Skin of body (tissue), 3 donors: Measurements from ENCODE around the gene RDH5. TPM values are rescaled to one million over a fixed set of nuclear protein-coding genes. Genes with fewer than 3 reads are reported as not detected.
A peak's percentile ranks its signal among the peaks of the same experiment; 100 is the strongest.
"Not testable (repeated sequence)": the region's sequence is repeated elsewhere in the genome, so short reads cannot be mapped to it uniquely, and the experiment has no call there.

ENCODE experiments used
- DNase-seq: peaks from one replicate; lab custom pipeline; 2025; lab: John Stamatoyannopoulos, UW
- small RNA-seq: library from RNA; depleted of rRNA; stranded (forward); fragments of <200 nt; gene quantifications from one replicate; pipeline ENCODE3, GENCODE V24; 2014; ENCODE audit warnings: low replicate concordance
- total RNA-seq: library from RNA; depleted of rRNA; stranded (reverse); fragments of >200 nt; gene quantifications from one replicate; pipeline ENCODE4 v1.2.3, GENCODE V29; 2014

RDH5 gene
- total RNA-seq, 1 donor from 2014 or later: 11.7 TPM

DNA sequence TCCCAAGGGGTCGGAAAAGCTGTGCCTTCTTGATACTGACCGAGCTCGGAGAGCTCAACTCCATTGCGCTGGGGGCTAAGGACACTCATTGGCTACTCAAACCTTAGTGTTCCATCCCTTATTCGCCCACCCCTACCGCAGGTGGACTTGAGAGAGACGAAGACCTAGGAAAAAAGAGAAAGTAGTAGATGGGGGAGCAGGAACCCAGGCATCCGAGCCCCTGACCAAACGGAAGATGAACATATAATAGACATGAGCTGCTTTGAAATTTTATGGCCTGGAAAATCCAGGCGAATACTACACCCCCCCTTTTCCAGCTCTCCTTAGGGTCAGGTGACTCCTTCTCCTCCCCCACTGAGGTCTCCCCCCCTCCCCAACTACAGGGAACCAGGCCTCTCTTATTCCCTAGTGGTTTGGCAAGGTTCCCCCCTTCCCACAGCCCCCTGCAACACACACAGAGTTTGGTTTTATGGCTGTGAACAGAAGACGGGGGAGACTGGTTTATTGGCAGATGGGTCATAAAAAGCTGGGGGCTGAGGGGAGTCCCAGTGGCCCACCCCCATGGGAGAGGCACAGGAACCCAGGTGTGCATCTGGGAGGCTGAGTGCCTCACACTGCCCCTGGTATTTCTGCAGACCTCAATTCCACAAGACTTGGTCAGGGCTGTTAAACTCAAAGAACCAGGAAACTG lies 24.3 kb downstream of the RDH5 start:
- DNase-seq: no peak

DNA sequence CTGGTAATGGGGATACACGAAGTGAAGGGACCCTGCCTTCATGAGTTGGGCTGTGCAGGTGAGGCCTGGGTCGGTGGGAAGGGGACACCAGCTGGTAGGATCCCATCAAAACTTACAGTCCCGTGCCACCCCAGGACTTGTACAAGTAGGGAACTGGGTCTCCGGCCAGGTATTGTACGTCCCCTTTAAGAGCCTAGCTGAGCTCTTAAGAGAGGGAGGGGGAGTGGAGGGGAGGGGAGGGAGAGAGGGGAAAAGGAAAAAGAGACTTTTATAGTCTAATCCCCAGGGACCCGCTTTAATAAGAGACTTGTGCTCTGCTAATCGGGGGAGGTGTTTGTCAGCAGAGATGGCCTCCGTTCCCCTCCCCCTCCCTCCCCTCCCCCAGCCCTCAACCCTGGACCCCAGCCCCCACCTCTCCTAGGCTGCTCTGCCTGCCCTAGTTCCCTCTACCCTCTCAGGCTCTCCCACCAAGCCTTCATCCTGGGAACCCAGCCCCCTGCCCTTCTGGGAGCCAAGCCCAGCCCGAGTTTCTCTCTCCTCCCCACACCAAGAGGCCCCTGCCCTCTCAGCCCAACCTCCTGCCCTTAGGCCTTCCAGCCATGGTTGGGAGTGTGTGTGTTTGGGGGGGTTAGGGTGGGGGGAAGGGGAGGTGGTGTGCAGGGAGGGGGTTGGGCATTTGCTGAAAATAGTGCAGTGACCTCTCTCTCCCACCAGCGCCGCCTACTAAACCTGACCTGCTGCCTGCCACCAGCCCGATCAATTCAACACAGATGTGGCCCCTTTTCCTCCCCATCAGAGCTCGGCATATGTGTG lies 25.4 kb downstream of the RDH5 start:
- peak; percentile 67 for DNase-seq

DNA sequence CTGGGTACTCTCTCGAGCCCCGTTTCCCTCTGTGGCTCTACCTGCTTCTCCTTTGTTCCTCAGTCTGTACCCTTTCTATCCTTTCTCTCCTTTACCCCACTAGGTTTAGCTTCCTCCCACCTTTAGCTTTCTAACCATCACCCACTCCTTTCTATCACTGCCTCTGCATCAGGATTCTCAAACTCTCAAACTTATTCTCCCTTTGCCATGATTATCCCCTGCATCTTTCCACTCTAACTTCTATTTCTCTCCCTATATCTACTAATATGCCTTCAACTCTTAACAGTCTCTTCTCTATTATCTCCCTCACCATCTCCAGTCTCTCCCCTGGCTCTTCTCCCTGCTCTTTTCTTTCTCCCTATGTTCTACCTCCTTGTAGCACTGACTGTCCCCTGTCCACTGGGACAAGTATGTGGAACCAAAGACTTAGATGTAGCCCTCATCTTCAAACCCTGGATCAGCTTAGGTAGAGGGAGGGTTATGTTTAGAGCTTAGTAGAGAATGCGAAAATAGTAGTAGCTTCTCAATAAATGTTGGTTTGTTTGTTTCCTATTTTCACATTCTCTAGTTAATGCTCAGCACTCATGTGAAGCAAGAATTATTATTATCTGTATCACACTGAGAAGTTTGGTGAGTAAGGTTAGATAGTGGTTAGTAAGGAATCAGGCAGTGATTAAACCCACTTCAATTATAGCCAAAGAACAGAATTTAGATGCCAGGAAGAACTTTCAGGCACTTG lies 26.1 kb downstream of the RDH5 start:
- DNase-seq: no peak

- DNase-seq: no peak
Observed at GRCh38 chr12:55746913-55747231, 26.7 kb downstream of the RDH5 start.

- no peak for DNase-seq
Observed at GRCh38 chr12:55748230-55748993, 28.2 kb downstream of the RDH5 start.

DNA sequence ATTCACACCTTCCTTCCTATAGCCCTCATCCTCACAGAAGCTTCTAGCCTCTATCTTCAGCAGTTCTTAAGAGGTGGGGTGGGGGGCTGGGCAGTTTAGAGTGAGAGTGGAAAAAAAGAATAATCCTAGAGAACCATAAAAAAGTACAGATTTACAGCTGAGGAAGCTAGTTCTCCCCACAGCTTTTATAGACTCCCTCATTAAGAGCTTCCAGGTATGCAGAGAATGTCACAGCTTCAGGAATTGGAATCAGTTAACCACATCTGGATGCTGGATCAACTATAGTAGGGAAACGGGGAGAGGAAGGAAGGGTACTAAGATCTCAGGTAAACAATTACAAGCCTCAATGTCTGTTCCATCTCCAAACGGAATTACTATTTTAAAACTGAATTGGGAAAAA lies 35.1 kb downstream of the RDH5 start:
- DNase-seq: no peak

DNA sequence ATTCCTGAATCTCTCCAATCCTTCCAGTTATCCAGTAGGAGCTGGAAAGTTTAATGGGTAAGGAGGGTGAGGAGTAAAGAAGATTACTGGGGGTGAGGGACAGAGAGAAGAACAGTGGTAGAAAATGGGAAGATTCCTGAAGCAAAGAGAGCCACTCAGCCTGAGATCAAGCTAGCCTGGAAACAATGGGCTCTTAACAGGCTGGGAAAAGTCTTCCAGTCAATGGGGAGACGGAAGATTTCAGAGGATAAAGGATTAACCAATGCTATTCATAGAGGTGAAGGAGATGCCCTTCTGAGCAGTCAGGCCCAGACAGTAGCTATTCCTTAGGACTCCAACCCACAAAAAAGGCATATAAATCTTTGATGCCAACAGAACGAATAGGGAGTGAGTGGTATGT lies 37.5 kb downstream of the RDH5 start:
- no peak for DNase-seq

GRCh38 chr12:55758575-55758974 lies 38.4 kb downstream of the RDH5 start:
- DNase-seq: not testable (repeated sequence)

DNA sequence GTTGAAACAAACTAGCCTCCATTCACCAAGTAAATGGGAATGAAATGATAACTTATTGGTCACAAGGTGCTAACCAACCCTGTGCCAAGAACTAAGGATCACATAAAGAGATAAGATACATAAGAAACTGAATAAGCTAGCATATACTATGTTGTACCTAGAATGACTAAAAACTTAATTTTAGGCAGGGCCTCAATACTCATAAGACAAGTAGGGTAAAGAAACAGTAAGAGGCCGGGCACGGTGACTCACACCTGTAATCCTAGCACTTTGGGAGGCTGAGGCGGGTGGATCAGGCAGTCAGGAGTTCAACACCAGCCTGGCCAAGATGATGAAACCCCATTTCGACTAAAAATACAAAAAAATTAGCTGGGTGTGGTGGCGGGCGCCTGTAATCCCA lies 40.5 kb downstream of the RDH5 start:
- DNase-seq: no peak

- no peak for DNase-seq
Observed at GRCh38 chr12:55762646-55763045, 42.5 kb downstream of the RDH5 start.

DNA sequence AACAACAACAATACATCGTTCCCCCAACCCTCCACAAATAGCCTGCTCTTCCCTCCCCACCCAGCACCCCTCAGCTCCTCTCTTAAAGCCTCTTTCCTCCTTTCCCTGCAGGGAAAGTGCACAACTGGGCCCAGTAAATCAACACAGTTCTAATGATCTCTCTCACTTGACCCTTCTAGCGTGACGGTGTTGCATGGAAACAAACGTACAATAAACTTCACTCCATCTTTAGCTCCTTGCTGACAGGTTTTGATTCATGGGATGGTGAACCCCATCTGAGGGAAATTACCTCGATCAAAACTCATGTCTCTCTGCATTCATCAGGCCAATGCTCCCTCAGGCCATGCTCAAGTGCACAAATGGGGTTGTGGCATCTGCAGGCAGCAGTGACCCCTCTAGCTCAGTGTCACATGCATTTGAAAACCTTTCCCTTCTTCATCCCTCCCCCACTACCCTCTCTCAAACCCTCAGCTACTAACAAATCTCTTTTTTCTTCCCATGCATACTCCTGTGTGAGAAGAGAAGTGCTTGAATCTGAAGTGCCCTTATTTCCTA lies 45.6 kb downstream of the RDH5 start:
- DNase-seq: no peak

GRCh38 chr12:55767156-55767555 lies 47.0 kb downstream of the RDH5 start:
- DNase-seq: no peak

- DNase-seq: no peak
Observed at GRCh38 chr12:55771736-55772135, 51.5 kb downstream of the RDH5 start.

Small RNA genes lying within 50 kb of the gene (small RNA-seq; reads per million reads assigned to genes)
- gene AC009779.1 (not detected), gene RF00017 (not detected)

Other genes starting within 250 kb of the RDH5 start
- not detected for gene OR6C68, start 228.0 kb upstream of the RDH5 start, total RNA-seq
- gene OR6C4, start 170.8 kb upstream of the RDH5 start, total RNA-seq: not detected
- not detected for gene OR2AP1, start 147.9 kb upstream of the RDH5 start, total RNA-seq
- not detected for gene OR10P1, start 83.5 kb upstream of the RDH5 start, total RNA-seq
- 87.4 TPM for gene ITGA7, start 12.5 kb upstream of the RDH5 start, total RNA-seq
- 47.4 TPM for gene BLOC1S1, start 4.3 kb upstream of the RDH5 start, total RNA-seq
- gene CD63, start 8.6 kb downstream of the RDH5 start, total RNA-seq: 586 TPM
- gene GDF11, start 22.7 kb downstream of the RDH5 start, total RNA-seq: 3.0 TPM
- 57.3 TPM for gene SARNP, start 97.3 kb downstream of the RDH5 start, total RNA-seq
- 13.3 TPM for gene ORMDL2, start 97.6 kb downstream of the RDH5 start, total RNA-seq
- gene DNAJC14, start 109.2 kb downstream of the RDH5 start, total RNA-seq: 19.5 TPM
- 18.2 TPM for gene MMP19, start 122.5 kb downstream of the RDH5 start, total RNA-seq
- 21.0 TPM for gene PYM1, start 207.5 kb downstream of the RDH5 start, total RNA-seq
- 41.4 TPM for gene DGKA, start 210.8 kb downstream of the RDH5 start, total RNA-seq
- 19.8 TPM for gene PMEL, start 245.6 kb downstream of the RDH5 start, total RNA-seq
- 25.7 TPM for gene CDK2, start 246.4 kb downstream of the RDH5 start, total RNA-seq